LNCAP (cell line): ENCODE measurements around the gene ANKRD44.

ENCODE experiments used
- CTCF ChIP-seq: fragments of 450-650 bp; IDR thresholded peaks from 2 replicates; pipeline ENCODE4 v1.5.1; 2017; ENCODE audit warnings: mild to moderate bottlenecking

Gene ANKRD44

GRCh38 chr2:197247083-197247482, 63.5 kb downstream of the ANKRD44 start:
- TF ChIP-seq CTCF, result no peak

GRCh38 chr2:197245829-197246804, 64.5 kb downstream of the ANKRD44 start:
- no peak for TF ChIP-seq CTCF

GRCh38 chr2:197244349-197244748, 66.2 kb downstream of the ANKRD44 start:
- TF ChIP-seq CTCF, result no peak

- TF ChIP-seq CTCF, result no peak
Measured at GRCh38 chr2:197242719-197243118, 67.9 kb downstream of the ANKRD44 start.

GRCh38 chr2:197241596-197241995, 69.0 kb downstream of the ANKRD44 start:
- no peak for TF ChIP-seq CTCF

GRCh38 chr2:197241153-197241552, 69.4 kb downstream of the ANKRD44 start:
- no peak for TF ChIP-seq CTCF

GRCh38 chr2:197240421-197241041, 70.0 kb downstream of the ANKRD44 start:
- no peak for TF ChIP-seq CTCF
